Measurements from ENCODE around the gene TEX35.
"Not testable (repeated sequence)": the region's sequence is repeated elsewhere in the genome, so short reads cannot be mapped to it uniquely, and the experiment has no call there.

TEX35 gene

GRCh38 chr1:178541379-178541778 is 28.5 kb downstream of the TEX35 start:
- Mint-ChIP-seq H3K4me1 (no peaks in the 10 kb centered on the region), H3K36me3 (ENCODE audit: insufficient read depth) (peaks cover 5% of the 10 kb centered on the region), H3K4me3 (peak overlapping the region; percentile 87), H3K27me3 (peaks cover 10% of the 10 kb centered on the region), H3K9me3 (no peaks in the 10 kb centered on the region), H3K27ac (ENCODE audit: low read depth) (no peak overlapping the region)
- DNase-seq (ENCODE audit: low spot score in 2 of 2) (no peak), ATAC-seq (replicated peaks; ENCODE audit: extremely low read depth, poor library complexity, severe bottlenecking) (no peak)

- Mint-ChIP-seq H3K4me1 (no peaks in the 10 kb centered on the region), H3K27me3 (peaks cover 10% of the 10 kb centered on the region), H3K36me3 (ENCODE audit: insufficient read depth) (peaks cover 5% of the 10 kb centered on the region), H3K9me3 (no peaks in the 10 kb centered on the region), H3K4me3 (peak overlapping the region; percentile 87), H3K27ac (ENCODE audit: low read depth) (peak overlapping the region; percentile 76)
- DNase-seq (ENCODE audit: low spot score in 2 of 2) (no peak), ATAC-seq (replicated peaks; ENCODE audit: extremely low read depth, poor library complexity, severe bottlenecking) (peak; percentile 46)
These were observed 29.1 kb downstream of the TEX35 start for GRCh38 chr1:178541829-178542553.

GRCh38 chr1:178542554-178543289 is 29.8 kb downstream of the TEX35 start:
- peak overlapping the region; percentile 87 for H3K4me3 Mint-ChIP-seq

GRCh38 chr1:178543290-178543607 is 30.3 kb downstream of the TEX35 start:
- Mint-ChIP-seq H3K4me3 (peak overlapping the region; percentile 87), H3K27ac (ENCODE audit: low read depth) (no peak overlapping the region), H3K36me3 (ENCODE audit: insufficient read depth) (peaks cover 5% of the 10 kb centered on the region), H3K9me3 (no peaks in the 10 kb centered on the region), H3K27me3 (peaks cover 1% of the 10 kb centered on the region), H3K4me1 (no peaks in the 10 kb centered on the region)
- ATAC-seq (replicated peaks; ENCODE audit: extremely low read depth, poor library complexity, severe bottlenecking) (no peak), DNase-seq (ENCODE audit: low spot score in 2 of 2) (no peak)

More at GRCh38 chr1:178542554-178543289, 29.8 kb downstream of the TEX35 start:
- H3K27ac Mint-ChIP-seq (ENCODE audit: low read depth) = peak overlapping the region; percentile 76
- peaks cover 7% of the 10 kb centered on the region for H3K27me3 Mint-ChIP-seq
- peak; percentile 79 for ATAC-seq (replicated peaks; ENCODE audit: extremely low read depth, poor library complexity, severe bottlenecking)
- no peaks in the 10 kb centered on the region for H3K9me3 Mint-ChIP-seq
- no peaks in the 10 kb centered on the region for H3K4me1 Mint-ChIP-seq
- peaks cover 5% of the 10 kb centered on the region for H3K36me3 Mint-ChIP-seq (ENCODE audit: insufficient read depth)
- DNase-seq (ENCODE audit: low spot score in 2 of 2) = peak; percentile 80 to 93

GRCh38 chr1:178544531-178544930 is 31.6 kb downstream of the TEX35 start:
- Mint-ChIP-seq H3K27me3 (no peaks in the 10 kb centered on the region), H3K4me3 (no peak overlapping the region), H3K9me3 (no peaks in the 10 kb centered on the region), H3K36me3 (ENCODE audit: insufficient read depth) (peaks cover 5% of the 10 kb centered on the region), H3K27ac (ENCODE audit: low read depth) (no peak overlapping the region), H3K4me1 (no peaks in the 10 kb centered on the region)
- DNase-seq (ENCODE audit: low spot score in 2 of 2) (no peak), ATAC-seq (replicated peaks; ENCODE audit: extremely low read depth, poor library complexity, severe bottlenecking) (no peak)

- ATAC-seq (replicated peaks; ENCODE audit: extremely low read depth, poor library complexity, severe bottlenecking) (no peak), DNase-seq (ENCODE audit: low spot score in 2 of 2) (no peak)
- no peak overlapping the region for H3K27ac Mint-ChIP-seq (ENCODE audit: low read depth)
- H3K36me3 Mint-ChIP-seq (ENCODE audit: insufficient read depth) = peaks cover 5% of the 10 kb centered on the region
- no peaks in the 10 kb centered on the region for H3K4me1 Mint-ChIP-seq
- H3K9me3 Mint-ChIP-seq = no peaks in the 10 kb centered on the region
- no peaks in the 10 kb centered on the region for H3K27me3 Mint-ChIP-seq
- no peak overlapping the region for H3K4me3 Mint-ChIP-seq
These were observed 35.2 kb downstream of the TEX35 start for GRCh38 chr1:178548108-178548507.

GRCh38 chr1:178551307-178551706 is 38.4 kb downstream of the TEX35 start:
- Mint-ChIP-seq H3K4me3 (no peak overlapping the region), H3K27me3 (no peaks in the 10 kb centered on the region), H3K4me1 (no peaks in the 10 kb centered on the region), H3K27ac (ENCODE audit: low read depth) (no peak overlapping the region), H3K9me3 (peaks cover 4% of the 10 kb centered on the region), H3K36me3 (ENCODE audit: insufficient read depth) (no peaks in the 10 kb centered on the region)
- ATAC-seq (replicated peaks; ENCODE audit: extremely low read depth, poor library complexity, severe bottlenecking) = no peak
- no peak for DNase-seq (ENCODE audit: low spot score in 2 of 2)

- no peaks in the 10 kb centered on the region for H3K4me1 Mint-ChIP-seq
- no peaks in the 10 kb centered on the region for H3K27me3 Mint-ChIP-seq
- no peaks in the 10 kb centered on the region for H3K36me3 Mint-ChIP-seq (ENCODE audit: insufficient read depth)
- H3K27ac Mint-ChIP-seq (ENCODE audit: low read depth) = no peak overlapping the region
- DNase-seq (ENCODE audit: low spot score in 2 of 2) (no peak), ATAC-seq (replicated peaks; ENCODE audit: extremely low read depth, poor library complexity, severe bottlenecking) (no peak)
- H3K4me3 Mint-ChIP-seq = no peak overlapping the region
- peaks cover 4% of the 10 kb centered on the region for H3K9me3 Mint-ChIP-seq
These were observed 39.0 kb downstream of the TEX35 start for GRCh38 chr1:178551940-178552339.

GRCh38 chr1:178552856-178553255 is 39.9 kb downstream of the TEX35 start:
- H3K4me1 Mint-ChIP-seq = no peaks in the 10 kb centered on the region

GRCh38 chr1:178554351-178554750 is 41.4 kb downstream of the TEX35 start:
- not testable (repeated sequence) for H3K9me3 Mint-ChIP-seq; DNase-seq (ENCODE audit: low spot score in 2 of 2); H3K4me3 Mint-ChIP-seq; H3K36me3 Mint-ChIP-seq (ENCODE audit: insufficient read depth); H3K4me1 Mint-ChIP-seq; H3K27ac Mint-ChIP-seq (ENCODE audit: low read depth); H3K27me3 Mint-ChIP-seq; ATAC-seq (replicated peaks; ENCODE audit: extremely low read depth, poor library complexity, severe bottlenecking)

More at GRCh38 chr1:178552856-178553255, 39.9 kb downstream of the TEX35 start:
- Mint-ChIP-seq H3K4me3 (no peak overlapping the region), H3K27ac (ENCODE audit: low read depth) (no peak overlapping the region), H3K36me3 (ENCODE audit: insufficient read depth) (no peaks in the 10 kb centered on the region), H3K27me3 (no peaks in the 10 kb centered on the region), H3K9me3 (peaks cover 4% of the 10 kb centered on the region)
- DNase-seq (ENCODE audit: low spot score in 2 of 2) (no peak), ATAC-seq (replicated peaks; ENCODE audit: extremely low read depth, poor library complexity, severe bottlenecking) (no peak)

GRCh38 chr1:178555613-178556012 is 42.7 kb downstream of the TEX35 start:
- H3K4me3 Mint-ChIP-seq; H3K4me1 Mint-ChIP-seq; ATAC-seq (replicated peaks; ENCODE audit: extremely low read depth, poor library complexity, severe bottlenecking); H3K9me3 Mint-ChIP-seq; H3K27ac Mint-ChIP-seq (ENCODE audit: low read depth); DNase-seq (ENCODE audit: low spot score in 2 of 2); H3K27me3 Mint-ChIP-seq; H3K36me3 Mint-ChIP-seq (ENCODE audit: insufficient read depth): not testable (repeated sequence)

- H3K9me3 Mint-ChIP-seq; H3K27me3 Mint-ChIP-seq; H3K36me3 Mint-ChIP-seq (ENCODE audit: insufficient read depth); ATAC-seq (replicated peaks; ENCODE audit: extremely low read depth, poor library complexity, severe bottlenecking); DNase-seq (ENCODE audit: low spot score in 2 of 2); H3K4me3 Mint-ChIP-seq; H3K27ac Mint-ChIP-seq (ENCODE audit: low read depth); H3K4me1 Mint-ChIP-seq: not testable (repeated sequence)
These were observed 45.9 kb downstream of the TEX35 start for GRCh38 chr1:178558816-178559215.

GRCh38 chr1:178560871-178561376 is 48.0 kb downstream of the TEX35 start:
- no peaks in the 10 kb centered on the region for H3K36me3 Mint-ChIP-seq (ENCODE audit: insufficient read depth)
- DNase-seq (ENCODE audit: low spot score in 2 of 2) = no peak
- no peaks in the 10 kb centered on the region for H3K4me1 Mint-ChIP-seq
- no peak for ATAC-seq (replicated peaks; ENCODE audit: extremely low read depth, poor library complexity, severe bottlenecking)
- H3K27ac Mint-ChIP-seq (ENCODE audit: low read depth) = no peak overlapping the region
- no peaks in the 10 kb centered on the region for H3K9me3 Mint-ChIP-seq
- H3K4me3 Mint-ChIP-seq = no peak overlapping the region
- H3K27me3 Mint-ChIP-seq = peaks cover 9% of the 10 kb centered on the region
